Measurements from ENCODE around the gene CEL.

The CEL gene

GRCh38 chr9:133115604-133116345, 54.0 kb downstream of the CEL start:
- DNase-seq (ENCODE audit: low read depth) = peak; percentile 14
- no peaks in the 10 kb centered on the region for H3K36me3 ChIP-seq (ENCODE audit: control insufficient read depth, insufficient read depth, low read length, severe bottlenecking)
- peak overlapping the region; percentile 77 for H3K9ac ChIP-seq (ENCODE audit: low read length)
- H3K4me1 ChIP-seq (ENCODE audit: control insufficient read depth, insufficient read depth, low read length) = peaks cover 63% of the 10 kb centered on the region
- H3K9me3 ChIP-seq (ENCODE audit: control insufficient read depth, low read length) = no peaks in the 10 kb centered on the region
- H3K4me3 ChIP-seq (ENCODE audit: low read length) = no peak overlapping the region
- H3K27me3 ChIP-seq (replicated peaks; ENCODE audit: control insufficient read depth, insufficient read depth, low read length) = no peaks in the 10 kb centered on the region

- H3K4me1 ChIP-seq (ENCODE audit: control insufficient read depth, insufficient read depth, low read length) = peaks cover 67% of the 10 kb centered on the region
- no peaks in the 10 kb centered on the region for H3K27me3 ChIP-seq (replicated peaks; ENCODE audit: control insufficient read depth, insufficient read depth, low read length)
- no peak overlapping the region for H3K4me3 ChIP-seq (ENCODE audit: low read length)
- no peak for DNase-seq (ENCODE audit: low read depth)
- H3K36me3 ChIP-seq (ENCODE audit: control insufficient read depth, insufficient read depth, low read length, severe bottlenecking) = no peaks in the 10 kb centered on the region
- no peak overlapping the region for H3K9ac ChIP-seq (ENCODE audit: low read length)
- no peaks in the 10 kb centered on the region for H3K9me3 ChIP-seq (ENCODE audit: control insufficient read depth, low read length)
Observed at GRCh38 chr9:133116346-133117231, 54.8 kb downstream of the CEL start.

DNA sequence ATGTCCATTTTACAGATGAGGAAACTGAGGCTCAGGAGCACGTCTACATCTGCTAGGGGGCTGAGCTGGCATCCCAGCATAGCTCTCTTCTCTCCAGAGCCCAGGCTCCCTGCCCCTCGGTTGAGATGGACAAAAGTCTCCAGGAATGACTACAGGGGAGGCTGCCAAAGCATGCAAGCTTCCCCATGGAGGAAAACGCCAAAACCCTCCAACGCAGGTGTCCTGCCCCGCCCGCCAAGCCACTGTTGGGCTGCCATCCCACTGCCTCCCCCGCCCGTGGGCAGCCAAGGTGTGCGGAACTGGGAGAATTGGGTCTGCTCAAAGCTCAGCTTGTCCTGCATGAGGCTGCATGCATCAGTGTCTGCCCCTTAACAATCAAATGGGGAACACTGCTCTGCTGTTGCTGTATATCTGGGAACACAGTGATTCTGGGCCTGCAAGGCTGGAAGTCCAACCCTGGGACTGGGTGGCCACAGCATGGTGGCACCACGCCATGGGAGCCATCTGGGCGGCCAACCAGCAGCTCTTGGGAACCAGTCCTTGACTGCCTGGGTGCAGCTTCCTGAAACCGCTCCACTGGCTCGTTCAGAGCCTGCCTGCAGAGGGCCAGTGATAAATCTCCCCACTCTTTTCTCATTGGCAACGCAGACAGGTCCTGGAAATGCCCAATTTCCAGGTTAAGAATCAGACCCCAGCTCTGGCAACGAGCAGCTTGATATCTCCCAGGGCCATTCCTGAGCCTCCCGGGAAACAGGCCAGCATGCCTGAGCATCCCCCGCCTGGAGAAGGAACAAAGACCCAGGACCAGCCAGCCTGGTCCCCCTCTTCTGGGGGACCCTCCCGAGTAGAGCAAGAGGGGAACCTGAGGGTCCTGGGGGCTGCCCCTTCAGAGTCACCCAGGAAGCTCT, 55.7 kb downstream of the CEL start:
- DNase-seq (ENCODE audit: low read depth) = no peak
- H3K9me3 ChIP-seq (ENCODE audit: control insufficient read depth, low read length) = no peaks in the 10 kb centered on the region
- no peak overlapping the region for H3K4me3 ChIP-seq (ENCODE audit: low read length)
- H3K36me3 ChIP-seq (ENCODE audit: control insufficient read depth, insufficient read depth, low read length, severe bottlenecking) = no peaks in the 10 kb centered on the region
- no peaks in the 10 kb centered on the region for H3K27me3 ChIP-seq (replicated peaks; ENCODE audit: control insufficient read depth, insufficient read depth, low read length)
- H3K4me1 ChIP-seq (ENCODE audit: control insufficient read depth, insufficient read depth, low read length) = peaks cover 76% of the 10 kb centered on the region
- H3K9ac ChIP-seq (ENCODE audit: low read length) = no peak overlapping the region

DNA sequence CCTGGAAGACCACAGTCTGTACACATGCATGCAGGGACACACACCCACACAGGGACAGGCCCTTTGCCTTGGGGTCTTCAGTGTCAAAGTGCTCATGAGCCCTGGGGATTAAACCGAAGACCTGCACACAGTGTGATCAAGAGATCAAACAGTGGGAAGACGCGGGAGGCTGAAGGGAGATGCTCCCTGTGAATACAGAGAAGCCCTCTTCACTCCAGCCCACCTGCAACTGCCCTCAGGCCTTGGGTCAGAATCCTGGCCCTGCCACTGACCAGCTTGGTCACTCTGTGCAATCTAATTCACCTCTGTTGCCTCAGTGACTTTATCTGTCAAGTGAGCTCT, 56.4 kb downstream of the CEL start:
- H3K27me3 ChIP-seq (replicated peaks; ENCODE audit: control insufficient read depth, insufficient read depth, low read length) = no peaks in the 10 kb centered on the region
- H3K4me3 ChIP-seq (ENCODE audit: low read length) = no peak overlapping the region
- no peak for DNase-seq (ENCODE audit: low read depth)
- H3K9me3 ChIP-seq (ENCODE audit: control insufficient read depth, low read length) = no peaks in the 10 kb centered on the region
- peaks cover 80% of the 10 kb centered on the region for H3K4me1 ChIP-seq (ENCODE audit: control insufficient read depth, insufficient read depth, low read length)
- no peak overlapping the region for H3K9ac ChIP-seq (ENCODE audit: low read length)
- no peaks in the 10 kb centered on the region for H3K36me3 ChIP-seq (ENCODE audit: control insufficient read depth, insufficient read depth, low read length, severe bottlenecking)

DNA sequence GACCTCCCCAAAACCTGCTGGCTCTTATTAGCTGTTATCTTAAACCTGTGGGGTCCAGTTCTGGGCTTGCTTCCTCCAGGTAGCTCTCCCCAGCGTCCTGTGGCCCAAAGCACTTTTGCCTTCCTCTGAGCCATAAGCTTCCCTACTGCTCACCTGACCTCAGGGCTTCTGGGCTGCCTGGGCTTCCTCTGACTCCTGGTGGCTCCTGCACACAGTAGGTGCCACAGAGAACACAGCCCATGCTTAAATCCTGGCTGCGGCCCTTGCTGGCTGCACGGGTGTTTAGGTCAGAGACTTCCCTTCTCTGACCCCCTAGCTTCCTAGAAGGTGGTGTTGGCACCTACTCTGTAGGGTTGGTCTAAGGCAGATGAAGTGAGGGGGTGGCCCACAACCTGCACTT, 56.8 kb downstream of the CEL start:
- no peak for DNase-seq (ENCODE audit: low read depth)
- Histone ChIP-seq H3K9me3 (ENCODE audit: control insufficient read depth, low read length) (no peaks in the 10 kb centered on the region), H3K36me3 (ENCODE audit: control insufficient read depth, insufficient read depth, low read length, severe bottlenecking) (no peaks in the 10 kb centered on the region), H3K4me3 (ENCODE audit: low read length) (peak overlapping the region; percentile 61), H3K27me3 (replicated peaks; ENCODE audit: control insufficient read depth, insufficient read depth, low read length) (no peaks in the 10 kb centered on the region), H3K9ac (ENCODE audit: low read length) (peak overlapping the region; percentile 65), H3K4me1 (ENCODE audit: control insufficient read depth, insufficient read depth, low read length) (peaks cover 75% of the 10 kb centered on the region)

- DNase-seq (ENCODE audit: low read depth) = peak; percentile 16
- Histone ChIP-seq H3K4me3 (ENCODE audit: low read length) (peak overlapping the region; percentile 61), H3K36me3 (ENCODE audit: control insufficient read depth, insufficient read depth, low read length, severe bottlenecking) (no peaks in the 10 kb centered on the region), H3K4me1 (ENCODE audit: control insufficient read depth, insufficient read depth, low read length) (peaks cover 68% of the 10 kb centered on the region), H3K9me3 (ENCODE audit: control insufficient read depth, low read length) (no peaks in the 10 kb centered on the region), H3K9ac (ENCODE audit: low read length) (peak overlapping the region; percentile 65), H3K27me3 (replicated peaks; ENCODE audit: control insufficient read depth, insufficient read depth, low read length) (no peaks in the 10 kb centered on the region)
Observed at GRCh38 chr9:133119103-133119845, 57.5 kb downstream of the CEL start.

- peak; percentile 2 for DNase-seq (ENCODE audit: low read depth)
- Histone ChIP-seq H3K27me3 (replicated peaks; ENCODE audit: control insufficient read depth, insufficient read depth, low read length) (no peaks in the 10 kb centered on the region), H3K9me3 (ENCODE audit: control insufficient read depth, low read length) (no peaks in the 10 kb centered on the region), H3K4me1 (ENCODE audit: control insufficient read depth, insufficient read depth, low read length) (peaks cover 61% of the 10 kb centered on the region), H3K4me3 (ENCODE audit: low read length) (peak overlapping the region; percentile 80), H3K36me3 (ENCODE audit: control insufficient read depth, insufficient read depth, low read length, severe bottlenecking) (no peaks in the 10 kb centered on the region), H3K9ac (ENCODE audit: low read length) (peak overlapping the region; percentile 86)
Observed at GRCh38 chr9:133119846-133120500, 58.2 kb downstream of the CEL start.

DNA sequence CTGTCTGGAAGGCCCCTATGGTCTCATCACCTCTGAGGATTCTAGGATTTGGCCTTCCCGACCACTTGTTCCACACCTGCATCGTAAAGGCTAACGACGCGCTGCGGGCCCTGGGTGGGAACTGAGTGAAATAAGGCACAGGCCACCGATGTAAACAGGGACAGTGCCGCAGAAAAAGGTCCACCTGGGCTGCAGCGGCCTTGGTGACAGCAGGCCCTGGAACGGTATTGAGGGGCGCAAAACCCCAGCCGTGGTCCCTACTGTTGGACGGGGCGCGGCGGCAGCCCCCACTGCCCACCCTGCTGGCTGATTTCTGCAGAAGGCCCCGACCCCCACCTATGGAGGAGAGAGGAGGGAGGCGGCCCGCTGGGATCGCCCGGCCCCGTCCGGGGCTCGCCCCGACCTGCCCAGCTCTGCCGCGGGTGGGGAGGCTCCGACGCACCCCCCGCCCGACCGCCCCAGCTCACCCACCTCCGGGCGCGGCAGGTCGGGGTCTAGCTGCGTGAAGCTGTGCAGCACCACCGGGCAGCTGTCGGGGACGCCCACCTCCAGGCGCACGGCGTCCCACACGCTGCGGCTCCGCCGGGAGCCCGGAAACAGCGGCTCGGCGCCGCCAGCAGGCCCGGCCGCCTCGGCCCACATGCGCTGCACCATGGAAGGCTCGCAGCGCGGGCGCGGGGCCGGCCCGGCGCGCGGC, 58.9 kb downstream of the CEL start:
- peak overlapping the region; percentile 80 for H3K4me3 ChIP-seq (ENCODE audit: low read length)
- peaks cover 56% of the 10 kb centered on the region for H3K4me1 ChIP-seq (ENCODE audit: control insufficient read depth, insufficient read depth, low read length)

More for the DNA sequence above, 58.9 kb downstream of the CEL start:
- Histone ChIP-seq H3K36me3 (ENCODE audit: control insufficient read depth, insufficient read depth, low read length, severe bottlenecking) (no peaks in the 10 kb centered on the region), H3K9ac (ENCODE audit: low read length) (peak overlapping the region; percentile 86), H3K27me3 (replicated peaks; ENCODE audit: control insufficient read depth, insufficient read depth, low read length) (no peaks in the 10 kb centered on the region), H3K9me3 (ENCODE audit: control insufficient read depth, low read length) (no peaks in the 10 kb centered on the region)
- no peak for DNase-seq (ENCODE audit: low read depth)
